ENCODE results near the gene TRIM50.
"Not testable (repeated sequence)": the region's sequence is repeated elsewhere in the genome, so short reads cannot be mapped to it uniquely, and the experiment has no call there.

TRIM50 gene

GRCh38 chr7:73327922-73328321 lies at the start of gene TRIM50, which contains the start of gene FKBP6:
TSS of gene TRIM50 (minus strand) at chr7:73328082. CDS start at chr7:73324787, 3,295 bp downstream.
TSS of gene FKBP6 (plus strand) at chr7:73328161. CDS start at chr7:73328429, 268 bp downstream.
- not testable (repeated sequence) for DNase-seq

GRCh38 chr7:73376671-73377412 lies 49.0 kb upstream of the TRIM50 start:
- DNase-seq: no peak

- DNase-seq: not testable (repeated sequence)
Measured at GRCh38 chr7:73376262-73376661, 48.4 kb upstream of the TRIM50 start.

GRCh38 chr7:73373741-73374140 lies 45.9 kb upstream of the TRIM50 start:
- no peak for DNase-seq

- no peak for DNase-seq
Measured at GRCh38 chr7:73369622-73370021, 41.7 kb upstream of the TRIM50 start.

GRCh38 chr7:73369009-73369408 lies 41.1 kb upstream of the TRIM50 start:
- no peak for DNase-seq

GRCh38 chr7:73366990-73367389 lies 39.1 kb upstream of the TRIM50 start:
- DNase-seq: no peak

GRCh38 chr7:73366127-73366526 lies 38.2 kb upstream of the TRIM50 start:
- no peak for DNase-seq

- DNase-seq: no peak
Measured at GRCh38 chr7:73364006-73364728, 36.3 kb upstream of the TRIM50 start.

- DNase-seq: no peak
Measured at GRCh38 chr7:73363225-73364005, 35.5 kb upstream of the TRIM50 start.

GRCh38 chr7:73360590-73360989 lies 32.7 kb upstream of the TRIM50 start:
- DNase-seq: not testable (repeated sequence)

GRCh38 chr7:73359746-73360375 lies 32.0 kb upstream of the TRIM50 start:
- DNase-seq: no peak

GRCh38 chr7:73359306-73359705 lies 31.4 kb upstream of the TRIM50 start:
- no peak for DNase-seq

GRCh38 chr7:73358590-73359275 lies 30.9 kb upstream of the TRIM50 start:
- no peak for DNase-seq

- DNase-seq: no peak
Measured at GRCh38 chr7:73356159-73356558, 28.3 kb upstream of the TRIM50 start.

GRCh38 chr7:73354821-73355220 lies 26.9 kb upstream of the TRIM50 start:
- no peak for DNase-seq

GRCh38 chr7:73354196-73354595 lies 26.3 kb upstream of the TRIM50 start:
- DNase-seq: no peak

- no peak for DNase-seq
Measured at GRCh38 chr7:73353243-73353642, 25.4 kb upstream of the TRIM50 start.

GRCh38 chr7:73352784-73353183 lies 24.9 kb upstream of the TRIM50 start:
- no peak for DNase-seq

GRCh38 chr7:73351447-73352167 lies 23.7 kb upstream of the TRIM50 start:
- DNase-seq: no peak

- no peak for DNase-seq
Measured at GRCh38 chr7:73350306-73351068, 22.6 kb upstream of the TRIM50 start.

All from activated CD8-positive, alpha-beta memory T cell treated with anti-CD3 and anti-CD28 coated beads, Interleukin-2, amount 50 U/mL, for 4 hours (primary cell).